Measurements from ENCODE around the gene KCNT2. TPM values are rescaled to one million over a fixed set of nuclear protein-coding genes. Genes with fewer than 3 reads are reported as not detected.

Gene KCNT2
- total and polyA plus RNA-seq, 9 of the 15 experiments (the other 6 are each of a cell fraction or from before 2014, with no cell fraction given): 0.13 to 0.73 (median 0.28) TPM

- no peak for TF ChIP-seq PYGO2 (tag; IDR thresholded peaks at IDR 0.05)
- no peak for TF ChIP-seq EP400 (IDR thresholded peaks at IDR 0.05)
- TF ChIP-seq RBM39 (optimal IDR thresholded peaks at IDR 0.05; ENCODE audit: low read depth, low read length): no peak
- TF ChIP-seq KAT7 (CRISPR knock-in tag; IDR thresholded peaks at IDR 0.05; ENCODE audit: borderline replicate concordance): no peak
- TF ChIP-seq TRIM25 (IDR thresholded peaks at IDR 0.05; ENCODE audit: borderline replicate concordance): no peak
Observed at GRCh38 chr1:196590959-196591358, 17.3 kb downstream of the KCNT2 start (continued).

GRCh38 chr1:196590012-196590708, 18.1 kb downstream of the KCNT2 start:
- DNase-seq (ENCODE audit: extremely low read depth in 1 of 4, low spot score in 3 of 4): no peak
- H3K27me3 ChIP-seq (ENCODE audit: control insufficient read depth in 2 of 2, insufficient read depth in 2 of 2, low read length in 2 of 2): no peaks in the 10 kb centered on the region
- no peak overlapping the region for H3K4me3 ChIP-seq
- in situ Hi-C loops (cut with MboI) (no loop called here), intact Hi-C loops (cut with micrococcal nuclease) (no loop called here)
- no peak for FAIRE-seq
- H3K9me1 ChIP-seq (ENCODE audit: control insufficient read depth, insufficient read depth, low read length): no peaks in the 10 kb centered on the region
- no peak overlapping the region for H3K9ac ChIP-seq (ENCODE audit: insufficient read depth in 1 of 2, low read depth in 2 of 2, low read length in 2 of 2)
- H4K20me1 ChIP-seq (replicated peaks; ENCODE audit: control insufficient read depth, insufficient read depth, low read length): no peaks in the 10 kb centered on the region
- no peaks in the 10 kb centered on the region for H3K79me2 ChIP-seq (ENCODE audit: control insufficient read depth, insufficient read depth, low read length)
- H3K9me3 ChIP-seq (replicated peaks; ENCODE audit: control insufficient read depth, insufficient read depth, low read depth, low read length): no peaks in the 10 kb centered on the region; the same call in 1 of the 2 replicates
- POLR2A ChIA-PET: no interaction called here
- H3K27ac ChIP-seq (ENCODE audit: extremely low read depth, low read depth, low read length): no peak overlapping the region
- peak overlapping the region; percentile 61 for H2AFZ ChIP-seq (ENCODE audit: low read depth, low read length)
- H3K4me1 ChIP-seq (replicated peaks in 1 of 2; ENCODE audit: control insufficient read depth in 2 of 2, insufficient read depth in 2 of 2, low read length in 2 of 2): no peaks in the 10 kb centered on the region
- 18% methylated on average over 5 of the region's 5 CpGs for WGBS (ENCODE audit: insufficient coverage, low coverage, missing lambda C conversion rate)
- H3K36me3 ChIP-seq (ENCODE audit: control insufficient read depth, insufficient read depth, low read length): no peaks in the 10 kb centered on the region
- H3K4me2 ChIP-seq (ENCODE audit: insufficient read depth, low read length): no peak overlapping the region
- 0 out of 3 replicates have a peak, but pooled peaks have one; percentile 35 for ATAC-seq
- CTCF ChIA-PET (ENCODE audit: low intra/inter-chr PET ratio): no interaction called here
- BruUV-seq (replicated peaks): no TSS peak
- TF ChIP-seq ZBTB26 (CRISPR knock-in tag; IDR thresholded peaks at IDR 0.05): no peak
- TF ChIP-seq CBFA2T2 (conservative IDR thresholded peaks at IDR 0.05): no peak
- no peak for TF ChIP-seq ZNF121 (CRISPR knock-in tag; conservative IDR thresholded peaks at IDR 0.05)
- no peak for TF ChIP-seq NCOA4 (IDR thresholded peaks at IDR 0.05; ENCODE audit: partially characterized antibody)
- no peak for TF ChIP-seq RB1 (IDR thresholded peaks at IDR 0.05; ENCODE audit: low read depth)
- no peak for TF ChIP-seq NR3C1 (CRISPR knock-in tag; IDR thresholded peaks at IDR 0.05)
- no peak for TF ChIP-seq SFPQ (IDR thresholded peaks at IDR 0.05; ENCODE audit: low read depth, low read length)
- TF ChIP-seq SRF (CRISPR knock-in tag; IDR thresholded peaks at IDR 0.05): no peak
- TF ChIP-seq KLF6 (CRISPR knock-in tag; IDR thresholded peaks at IDR 0.05; ENCODE audit: borderline replicate concordance): no peak
- TF ChIP-seq ZNF280B (CRISPR knock-in tag; IDR thresholded peaks at IDR 0.05): no peak
